Karpas-422 (cell line): ENCODE results near the gene CX3CL1. TPM values are rescaled to one million over a fixed set of nuclear protein-coding genes. Genes with fewer than 3 reads are reported as not detected.
"Not testable (repeated sequence)": the region's sequence is repeated elsewhere in the genome, so short reads cannot be mapped to it uniquely, and the experiment has no call there.

Source experiments
- DNase-seq: peaks from one replicate; pipeline ENCODE4 v3.0.0-alpha.2; 2015
- H2AFZ ChIP-seq: fragments of 200-600 bp; sonication (generic); 2 replicates; pipeline ENCODE4 v1.6.1; 2014; ENCODE audit warnings: antibody characterized with exemption, low read length, mixed read lengths
- H3K27ac ChIP-seq: fragments of 200-600 bp; sonication (generic); 2 replicates; pipeline ENCODE4 v1.5.1; 2014; ENCODE audit warnings: mild to moderate bottlenecking, low read length, moderate library complexity
- H3K27me3 ChIP-seq: fragments of 200-600 bp; sonication (generic); 2 replicates; pipeline ENCODE4 v1.6.1; 2014; ENCODE audit warnings: low read length, mixed read lengths
- H3K36me3 ChIP-seq: fragments of 200-600 bp; sonication (generic); 2 replicates; pipeline ENCODE4 v1.6.1; 2014; ENCODE audit warnings: low read length, mixed read lengths; ENCODE audit not compliant: insufficient read depth
- H3K4me1 ChIP-seq: fragments of 200-600 bp; sonication (generic); 2 replicates; pipeline ENCODE4 v1.6.1; 2014; ENCODE audit warnings: mild to moderate bottlenecking, low read length, mixed read lengths
- H3K4me2 ChIP-seq: fragments of 200-600 bp; sonication (generic); 2 replicates; pipeline ENCODE4 v1.6.1; 2014; ENCODE audit warnings: low read length, low read depth, mild to moderate bottlenecking; ENCODE audit not compliant: poor library complexity, severe bottlenecking
- H3K4me3 ChIP-seq: fragments of 200-600 bp; sonication (generic); 2 replicates; pipeline ENCODE4 v1.5.1; 2014; ENCODE audit warnings: mild to moderate bottlenecking, antibody characterized with exemption, low read length, mixed read lengths
- H3K79me2 ChIP-seq: fragments of 200-600 bp; sonication (generic); 2 replicates; pipeline ENCODE4 v1.6.1; 2014; ENCODE audit warnings: mild to moderate bottlenecking, low read length, mixed read lengths
- H3K9ac ChIP-seq: fragments of 200-600 bp; sonication (generic); 2 replicates; pipeline ENCODE4 v1.6.0; 2014; ENCODE audit warnings: low read length
- H3K9me2 ChIP-seq: fragments of 200-600 bp; sonication (generic), shearing (Covaris generic); replicated peaks from 2 replicates; pipeline ENCODE4 v1.6.0; 2014; ENCODE audit warnings: mild to moderate bottlenecking, low read length, moderate library complexity; ENCODE audit not compliant: insufficient read depth
- H3K9me3 ChIP-seq: fragments of 300-700, 200-600 bp; sonication (generic); 2 replicates; pipeline ENCODE4 v1.6.1; 2014; ENCODE audit warnings: low read length, mixed read lengths
- H4K20me1 ChIP-seq: fragments of 200-600 bp; sonication (generic); 2 replicates; pipeline ENCODE4 v1.6.1; 2014; ENCODE audit warnings: mild to moderate bottlenecking, antibody characterized with exemption, low read length, low read depth; ENCODE audit not compliant: insufficient read depth
- total RNA-seq: library from RNA; depleted of rRNA; stranded (reverse); fragments of >200 nt; shearing (Covaris generic); gene quantifications from 2 replicates; pipeline ENCODE4 v1.2.3, GENCODE V29; 2014; ENCODE audit warnings: low replicate concordance

Gene CX3CL1
- total RNA-seq, 1 experiment from 2014 or later: not detected

GRCh38 chr16:57341441-57342303, 30.6 kb upstream of the CX3CL1 start:
- Histone ChIP-seq H3K9me3 (no peaks in the 10 kb centered on the region), H3K9me2 (no peaks in the 10 kb centered on the region), H3K27ac (no peak overlapping the region), H3K36me3 (no peaks in the 10 kb centered on the region), H3K9ac (no peak overlapping the region), H3K4me2 (no peak overlapping the region), H3K27me3 (no peaks in the 10 kb centered on the region), H3K4me3 (no peak overlapping the region), H3K4me1 (peaks cover 2% of the 10 kb centered on the region; the same call in 1 of the 2 replicates), H4K20me1 (no peaks in the 10 kb centered on the region), H3K79me2 (no peaks in the 10 kb centered on the region), H2AFZ (no peak overlapping the region)
- DNase-seq: no peak

GRCh38 chr16:57342606-57343005, 29.7 kb upstream of the CX3CL1 start:
- H2AFZ ChIP-seq, H3K9me3 ChIP-seq, H3K4me3 ChIP-seq, H3K4me2 ChIP-seq, H3K36me3 ChIP-seq, H3K9ac ChIP-seq, H4K20me1 ChIP-seq, H3K27ac ChIP-seq, H3K79me2 ChIP-seq, DNase-seq, H3K27me3 ChIP-seq, H3K4me1 ChIP-seq, H3K9me2 ChIP-seq: not testable (repeated sequence)

- H3K9me2 ChIP-seq: no peaks in the 10 kb centered on the region
- DNase-seq: no peak
- no peak overlapping the region for H3K4me3 ChIP-seq
- no peaks in the 10 kb centered on the region for H3K9me3 ChIP-seq
- no peaks in the 10 kb centered on the region for H4K20me1 ChIP-seq
- no peaks in the 10 kb centered on the region for H3K27me3 ChIP-seq
- no peaks in the 10 kb centered on the region for H3K4me1 ChIP-seq
- no peaks in the 10 kb centered on the region for H3K36me3 ChIP-seq
- no peak overlapping the region for H3K9ac ChIP-seq
- no peaks in the 10 kb centered on the region for H3K79me2 ChIP-seq
- no peak overlapping the region for H3K4me2 ChIP-seq
- no peak overlapping the region for H2AFZ ChIP-seq
- no peak overlapping the region for H3K27ac ChIP-seq
Observed at GRCh38 chr16:57343221-57343620, 29.1 kb upstream of the CX3CL1 start.

- not testable (repeated sequence) for H3K27ac ChIP-seq, H3K9ac ChIP-seq, DNase-seq, H4K20me1 ChIP-seq, H3K9me2 ChIP-seq, H3K4me2 ChIP-seq, H2AFZ ChIP-seq, H3K9me3 ChIP-seq, H3K36me3 ChIP-seq, H3K79me2 ChIP-seq, H3K4me3 ChIP-seq, H3K4me1 ChIP-seq, H3K27me3 ChIP-seq
Observed at GRCh38 chr16:57344094-57344493, 28.2 kb upstream of the CX3CL1 start.

- Histone ChIP-seq H3K27ac (no peak overlapping the region), H3K79me2 (no peaks in the 10 kb centered on the region), H3K27me3 (no peaks in the 10 kb centered on the region), H2AFZ (no peak overlapping the region), H3K4me1 (peaks cover 9% of the 10 kb centered on the region), H3K9ac (no peak overlapping the region), H3K9me3 (no peaks in the 10 kb centered on the region), H3K9me2 (no peaks in the 10 kb centered on the region), H4K20me1 (0 out of 2 replicates have a peak, but pooled peaks cover 4% of the 10 kb centered on the region), H3K36me3 (no peaks in the 10 kb centered on the region), H3K4me3 (no peak overlapping the region), H3K4me2 (no peak overlapping the region)
- no peak for DNase-seq
Observed at GRCh38 chr16:57345021-57345420, 27.3 kb upstream of the CX3CL1 start.

GRCh38 chr16:57345666-57346204, 26.6 kb upstream of the CX3CL1 start:
- peaks cover 9% of the 10 kb centered on the region for H3K4me1 ChIP-seq
- H3K27ac ChIP-seq: no peak overlapping the region
- no peaks in the 10 kb centered on the region for H3K79me2 ChIP-seq
- H3K9me2 ChIP-seq: no peaks in the 10 kb centered on the region
- H3K9ac ChIP-seq: no peak overlapping the region
- no peak overlapping the region for H3K4me2 ChIP-seq
- no peak for DNase-seq
- H2AFZ ChIP-seq: no peak overlapping the region
- H3K27me3 ChIP-seq: no peaks in the 10 kb centered on the region
- H3K9me3 ChIP-seq: no peaks in the 10 kb centered on the region
- 0 out of 2 replicates have a peak, but pooled peaks cover 4% of the 10 kb centered on the region for H4K20me1 ChIP-seq
- H3K36me3 ChIP-seq: no peaks in the 10 kb centered on the region
- H3K4me3 ChIP-seq: no peak overlapping the region

GRCh38 chr16:57347858-57348257, 24.4 kb upstream of the CX3CL1 start:
- Histone ChIP-seq H3K4me3 (no peak overlapping the region), H3K4me1 (peaks cover 9% of the 10 kb centered on the region), H2AFZ (no peak overlapping the region), H3K36me3 (no peaks in the 10 kb centered on the region), H3K27ac (no peak overlapping the region), H4K20me1 (0 out of 2 replicates have a peak, but pooled peaks cover 4% of the 10 kb centered on the region), H3K9me3 (no peaks in the 10 kb centered on the region), H3K27me3 (no peaks in the 10 kb centered on the region), H3K9me2 (no peaks in the 10 kb centered on the region), H3K79me2 (no peaks in the 10 kb centered on the region), H3K9ac (no peak overlapping the region), H3K4me2 (no peak overlapping the region)
- no peak for DNase-seq

GRCh38 chr16:57348327-57348726, 24.0 kb upstream of the CX3CL1 start:
- H3K4me2 ChIP-seq: no peak overlapping the region
- no peaks in the 10 kb centered on the region for H3K36me3 ChIP-seq
- no peak overlapping the region for H3K4me3 ChIP-seq

More at GRCh38 chr16:57348327-57348726, 24.0 kb upstream of the CX3CL1 start:
- DNase-seq: no peak
- Histone ChIP-seq H3K27me3 (no peaks in the 10 kb centered on the region), H3K27ac (no peak overlapping the region), H2AFZ (no peak overlapping the region), H3K9me3 (no peaks in the 10 kb centered on the region), H3K4me1 (peaks cover 9% of the 10 kb centered on the region), H3K9ac (no peak overlapping the region), H3K79me2 (no peaks in the 10 kb centered on the region), H3K9me2 (no peaks in the 10 kb centered on the region), H4K20me1 (0 out of 2 replicates have a peak, but pooled peaks cover 4% of the 10 kb centered on the region)
